Panc1 (cell line): ENCODE data around the gene METTL9. TPM values are rescaled to one million over a fixed set of nuclear protein-coding genes. Genes with fewer than 3 reads are reported as not detected.

Experiments
- ATAC-seq: fragments of 200-7000 bp; cut with Tn5 transposase; 2 replicates; pipeline ENCODE4 v1.9.1; 2020; ENCODE audit warnings: mild to moderate bottlenecking, moderate library complexity
- BruUV-seq: library from RNA; stranded (reverse); fragments of 400-500 nt; replicated peaks from 2 replicates; lab custom pipeline; 2021; lab: Mats Ljungman, UMichigan
- CTCF ChIA-PET: fragments of 300-600 bp; sonication (Branson Sonifier 250); formaldehyde crosslinking; loops from one replicate; lab custom pipeline; 2022; ENCODE audit warnings: antibody characterized with exemption; lab: Charles Lee
- POLR2A ChIA-PET: fragments of 300-600 bp; sonication (Branson Sonifier 250); formaldehyde crosslinking; loops from one replicate; lab custom pipeline; 2022; ENCODE audit warnings: antibody characterized with exemption; lab: Charles Lee
- DNase-seq: peaks from one replicate; pipeline ENCODE4 v3.0.0-alpha.2; 2010; ENCODE audit warnings: low read depth, low spot score
- H3K27ac ChIP-seq: 2 replicates; pipeline ENCODE4 v1.5.1; 2011; ENCODE audit warnings: mild to moderate bottlenecking, low read length, inconsistent platforms
- H3K27me3 ChIP-seq: fragments of 200-500 bp; sonication (Bioruptor generic); 2 replicates; pipeline ENCODE4 v1.6.0; 2014; ENCODE audit warnings: low read length, inconsistent platforms; ENCODE audit not compliant: control insufficient read depth, insufficient read depth
- H3K36me3 ChIP-seq: fragments of 200-500 bp; sonication (Bioruptor generic); 2 replicates; pipeline ENCODE4 v1.5.1; 2014; ENCODE audit warnings: inconsistent platforms, mild to moderate bottlenecking, low read length, moderate library complexity; ENCODE audit not compliant: control insufficient read depth, insufficient read depth
- H3K4me1 ChIP-seq: 2 replicates; pipeline ENCODE4 v1.5.1; 2011; ENCODE audit warnings: inconsistent platforms, mild to moderate bottlenecking, low read length, moderate library complexity; ENCODE audit not compliant: control insufficient read depth, insufficient read depth
- H3K4me3 ChIP-seq, 2 experiments: 2 replicates each; pipeline ENCODE4 v1.5.1; 2011 to 2012; ENCODE audit warnings: low read depth in 2 of 2, low read length in 2 of 2, mild to moderate bottlenecking in 2 of 2, inconsistent platforms in 1 of 2, moderate library complexity in 1 of 2
- H3K9me3 ChIP-seq: fragments of 200-500 bp; sonication (Bioruptor generic); 2 replicates; pipeline ENCODE4 v1.5.1; 2014; ENCODE audit warnings: low read depth, mild to moderate bottlenecking, inconsistent platforms, low read length, moderate library complexity; ENCODE audit not compliant: control insufficient read depth, insufficient read depth
- CTCF ChIP-seq: fragments of 450-650 bp; IDR thresholded peaks from 2 replicates; pipeline ENCODE4 v1.5.1; 2017; ENCODE audit warnings: mild to moderate bottlenecking
- POLR2AphosphoS5 ChIP-seq: IDR thresholded peaks from 2 replicates; pipeline ENCODE4 v1.6.1; 2012; ENCODE audit warnings: mild to moderate bottlenecking, low read depth, low read length, moderate library complexity
- REST ChIP-seq, 2 experiments: IDR thresholded peaks; 2 replicates each; pipeline ENCODE4 v1.6.1; 2011 to 2012; ENCODE audit warnings: low read depth in 2 of 2, control low read depth in 1 of 2, low read length in 1 of 2, mild to moderate bottlenecking in 1 of 2, moderate library complexity in 1 of 2; ENCODE audit not compliant: insufficient read depth in 1 of 2
- SIN3A ChIP-seq: IDR thresholded peaks from 2 replicates; pipeline ENCODE4 v1.6.1; 2012; ENCODE audit warnings: low read depth, mild to moderate bottlenecking, low read length, moderate library complexity, borderline replicate concordance; ENCODE audit not compliant: insufficient read depth
- TCF7L2 ChIP-seq: IDR thresholded peaks from 2 replicates; pipeline ENCODE4 v1.6.1; 2011; ENCODE audit warnings: mild to moderate bottlenecking, low read depth, low read length, inconsistent platforms
- in situ Hi-C: cut with HindIII; loops from 2 replicates; pipeline ENCODE4 v1.10.0; 2016; ENCODE audit warnings: low sequenced_read_pairs, low pct_unique_long_range_greater_than_20kb
- intact Hi-C: fragments of 100-400 bp; cut with micrococcal nuclease; formaldehyde crosslinking; loops from one replicate; pipeline ENCODE4 v1.10.0; 2022; ENCODE audit not compliant: unreplicated experiment
- total RNA-seq: library from RNA; stranded (reverse); gene quantifications from one replicate; pipeline ENCODE4 v1.2.1, GENCODE V29; 2021; ENCODE audit not compliant: unreplicated experiment

METTL9 gene
- total RNA-seq, 1 experiment from 2014 or later, result 86.1 TPM

- Histone ChIP-seq H3K9me3 (no peaks in the 10 kb centered on the region), H3K27ac (no peak overlapping the region), H3K4me1 (no peaks in the 10 kb centered on the region), H3K27me3 (no peaks in the 10 kb centered on the region), H3K4me3 (no peak overlapping the region), H3K36me3 (no peaks in the 10 kb centered on the region)
- in situ Hi-C loops, result no loop called here
- intact Hi-C loops, result no loop called here
- CTCF ChIA-PET, result no interaction called here
- TF ChIP-seq REST (IDR thresholded peaks at IDR 0.05; ENCODE audit: insufficient read depth in 1 of 2, low read depth in 2 of 2, low read length in 1 of 2) (no peak), POLR2AphosphoS5 (no peak)
- ATAC-seq (no peak), DNase-seq (no peak)
- no TSS peak for BruUV-seq
- POLR2A ChIA-PET, result interaction anchor here (0.6 kb wide), 1 partner anchor 110 kb away, joined by 7 read pairs; no protein-coding TSS in a partner anchor
These were observed 95.2 kb downstream of the METTL9 start for GRCh38 chr16:21694609-21695008.

GRCh38 chr16:21697032-21697431 lies 97.7 kb downstream of the METTL9 start:
- no TSS peak for BruUV-seq
- Histone ChIP-seq H3K4me3 (no peak overlapping the region), H3K27me3 (no peaks in the 10 kb centered on the region), H3K9me3 (no peaks in the 10 kb centered on the region), H3K36me3 (no peaks in the 10 kb centered on the region), H3K4me1 (no peaks in the 10 kb centered on the region), H3K27ac (no peak overlapping the region)
- ChIA-PET CTCF (no interaction called here), POLR2A (no interaction called here)
- no peak for DNase-seq
- TF ChIP-seq SIN3A (no peak), REST (IDR thresholded peaks at IDR 0.05; ENCODE audit: insufficient read depth in 1 of 2, low read depth in 2 of 2, low read length in 1 of 2) (no peak), TCF7L2 (no peak), CTCF (no peak), POLR2AphosphoS5 (no peak)
- ATAC-seq, result no peak
- in situ Hi-C loops, result no loop called here
- intact Hi-C loops, result no loop called here
